ENCODE data around the gene PANK1.

PANK1 gene

GRCh38 chr10:89644967-89645741 is at the start of gene PANK1:
PANK1 (minus strand) TSS chr10:89645242; CDS start chr10:89644891, 351 bp downstream.
- DNase-seq, result peak; percentile 69

DNA sequence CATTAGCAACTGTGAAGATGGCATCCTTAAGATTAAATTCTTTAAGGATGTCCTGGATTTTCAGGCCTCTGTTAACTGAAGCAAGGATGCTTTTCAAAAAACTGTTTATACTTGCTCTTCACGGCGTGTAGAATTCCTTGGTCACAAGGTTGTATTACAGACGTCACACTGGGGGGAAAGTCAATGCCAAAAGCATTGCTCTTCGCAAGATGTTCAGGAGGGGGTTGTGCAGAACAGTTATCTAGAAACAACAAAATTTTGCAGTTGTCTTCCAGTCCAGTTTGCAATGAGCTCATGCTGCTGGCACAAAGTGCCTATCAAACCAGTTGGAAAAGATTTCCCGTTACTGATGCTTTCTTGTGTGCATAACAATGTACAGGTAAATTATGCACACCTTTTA is 48.1 kb upstream of the PANK1 start:
- no peak for DNase-seq

- no peak for DNase-seq
Measured at GRCh38 chr10:89692416-89692815, 47.4 kb upstream of the PANK1 start.

- no peak for DNase-seq
Measured at GRCh38 chr10:89690027-89690426, 45.0 kb upstream of the PANK1 start.

DNA sequence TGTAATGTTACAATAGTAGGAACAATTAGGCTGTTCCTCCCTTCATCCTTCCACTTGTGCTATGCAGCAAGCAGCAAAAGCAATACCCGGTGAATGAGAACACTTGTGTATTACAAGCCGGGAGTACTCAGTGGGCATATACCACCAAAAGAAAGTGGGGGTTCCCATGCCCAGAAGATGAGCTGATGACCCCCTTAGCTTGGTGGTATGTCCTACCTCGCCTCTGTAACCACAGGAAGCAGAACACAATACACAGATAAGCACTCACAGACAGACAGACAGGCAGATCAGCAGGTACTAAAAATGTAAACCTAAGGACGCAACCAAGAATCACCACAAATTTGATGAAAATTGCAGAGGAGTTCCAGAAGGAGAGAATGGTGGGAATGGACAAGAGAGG is 40.9 kb upstream of the PANK1 start:
- no peak for DNase-seq

DNA sequence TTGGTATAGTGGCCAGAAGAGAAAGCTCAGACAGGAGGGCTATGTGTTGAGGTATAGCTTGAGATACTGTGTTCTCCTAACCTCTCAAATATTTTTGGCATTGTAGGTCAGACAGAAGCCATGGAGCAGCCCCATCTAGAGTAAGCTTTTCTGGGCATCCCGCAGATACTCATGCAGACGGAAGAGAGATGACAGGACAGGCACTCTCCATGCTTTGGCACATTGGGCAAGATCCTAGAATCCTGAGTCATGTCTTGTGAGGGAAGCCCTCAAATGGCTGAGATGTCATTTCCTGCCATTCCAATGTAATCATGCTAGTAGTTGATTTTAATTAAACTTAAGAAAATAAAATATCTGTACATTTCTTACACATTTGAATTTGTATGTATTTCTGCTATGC is 39.6 kb upstream of the PANK1 start:
- no peak for DNase-seq

GRCh38 chr10:89683883-89684282 is 38.8 kb upstream of the PANK1 start:
- no peak for DNase-seq

GRCh38 chr10:89679986-89680385 is 34.9 kb upstream of the PANK1 start:
- no peak for DNase-seq

- no peak for DNase-seq
Measured at GRCh38 chr10:89677341-89677740, 32.3 kb upstream of the PANK1 start.

- DNase-seq, result no peak
Measured at GRCh38 chr10:89670926-89671325, 25.9 kb upstream of the PANK1 start.

- DNase-seq, result no peak
Measured at GRCh38 chr10:89669985-89670384, 24.9 kb upstream of the PANK1 start.

DNA sequence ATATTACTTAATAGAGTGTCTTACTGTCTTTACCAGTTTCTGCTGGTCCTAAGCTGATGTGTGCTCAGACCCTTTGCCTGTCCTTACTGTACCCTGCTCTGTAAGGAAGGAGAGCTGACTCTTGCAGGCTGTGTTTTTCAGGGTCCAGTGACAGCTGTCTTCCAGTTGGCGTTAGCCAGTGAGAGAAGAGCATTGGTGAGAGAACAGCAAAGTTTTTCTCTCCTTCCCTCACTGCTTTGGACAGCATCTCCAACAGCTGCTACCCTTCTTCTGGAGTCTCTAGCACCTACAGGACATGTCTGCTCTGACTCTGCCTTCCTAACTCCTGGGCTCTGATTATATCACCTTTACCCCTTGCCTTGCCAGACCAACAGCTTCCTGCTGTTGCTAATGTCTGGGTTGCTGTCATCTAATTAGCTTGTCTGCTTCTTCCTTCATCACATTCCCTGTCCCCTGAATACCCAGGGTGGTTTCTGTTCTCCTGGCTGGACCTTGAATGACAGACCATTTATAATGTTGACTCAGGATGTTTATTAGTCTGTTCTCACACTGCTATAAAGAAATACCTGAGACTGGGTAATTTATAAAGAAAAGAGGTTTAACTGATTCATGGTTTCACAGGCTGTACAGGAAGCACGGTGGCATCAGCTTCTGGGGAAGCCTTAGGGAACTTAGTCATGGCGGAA is 23.5 kb upstream of the PANK1 start:
- no peak for DNase-seq

GRCh38 chr10:89666138-89666537 is 21.1 kb upstream of the PANK1 start:
- no peak for DNase-seq

DNA sequence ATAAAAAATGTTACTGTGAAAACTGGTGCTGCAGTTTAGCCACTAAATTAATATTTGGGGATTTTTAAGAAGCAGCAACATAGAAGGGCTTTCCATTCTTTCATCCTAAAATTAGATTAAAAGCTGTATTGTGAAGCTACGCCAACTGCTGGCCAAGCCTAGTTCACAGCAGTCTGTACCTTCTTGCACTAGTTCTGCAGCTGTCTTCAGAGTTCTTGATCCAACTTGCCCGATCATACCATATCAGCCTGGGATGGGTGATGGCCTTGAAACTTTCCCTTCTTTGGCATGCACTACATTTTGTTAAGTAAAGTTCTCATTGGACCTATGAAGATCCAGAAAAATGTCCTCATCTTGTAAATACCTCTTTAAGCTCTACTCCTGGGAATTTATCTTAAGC is 20.3 kb upstream of the PANK1 start:
- no peak for DNase-seq

- DNase-seq, result no peak
Measured at GRCh38 chr10:89664203-89664602, 19.2 kb upstream of the PANK1 start.

- DNase-seq, result no peak
Measured at GRCh38 chr10:89663144-89663543, 18.1 kb upstream of the PANK1 start.

DNA sequence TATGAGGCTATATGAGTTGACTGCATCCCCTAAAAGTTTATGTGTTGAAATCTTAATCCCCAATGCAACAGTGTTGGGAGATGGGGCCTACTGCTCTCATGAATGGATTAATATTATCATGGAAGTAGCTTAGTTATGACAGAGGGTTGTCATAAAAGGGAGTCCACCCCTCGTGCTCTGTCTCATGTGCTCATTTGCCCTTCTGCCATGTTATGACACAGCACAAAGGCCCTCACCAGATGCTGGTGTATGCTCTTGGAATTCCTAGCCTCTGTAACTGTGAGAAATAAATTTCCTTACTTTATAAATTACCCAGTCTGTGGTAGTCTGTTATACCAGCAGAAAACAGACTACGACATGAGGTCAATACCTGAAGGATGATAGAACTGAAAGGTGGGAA is 17.6 kb upstream of the PANK1 start:
- DNase-seq, result no peak

DNA sequence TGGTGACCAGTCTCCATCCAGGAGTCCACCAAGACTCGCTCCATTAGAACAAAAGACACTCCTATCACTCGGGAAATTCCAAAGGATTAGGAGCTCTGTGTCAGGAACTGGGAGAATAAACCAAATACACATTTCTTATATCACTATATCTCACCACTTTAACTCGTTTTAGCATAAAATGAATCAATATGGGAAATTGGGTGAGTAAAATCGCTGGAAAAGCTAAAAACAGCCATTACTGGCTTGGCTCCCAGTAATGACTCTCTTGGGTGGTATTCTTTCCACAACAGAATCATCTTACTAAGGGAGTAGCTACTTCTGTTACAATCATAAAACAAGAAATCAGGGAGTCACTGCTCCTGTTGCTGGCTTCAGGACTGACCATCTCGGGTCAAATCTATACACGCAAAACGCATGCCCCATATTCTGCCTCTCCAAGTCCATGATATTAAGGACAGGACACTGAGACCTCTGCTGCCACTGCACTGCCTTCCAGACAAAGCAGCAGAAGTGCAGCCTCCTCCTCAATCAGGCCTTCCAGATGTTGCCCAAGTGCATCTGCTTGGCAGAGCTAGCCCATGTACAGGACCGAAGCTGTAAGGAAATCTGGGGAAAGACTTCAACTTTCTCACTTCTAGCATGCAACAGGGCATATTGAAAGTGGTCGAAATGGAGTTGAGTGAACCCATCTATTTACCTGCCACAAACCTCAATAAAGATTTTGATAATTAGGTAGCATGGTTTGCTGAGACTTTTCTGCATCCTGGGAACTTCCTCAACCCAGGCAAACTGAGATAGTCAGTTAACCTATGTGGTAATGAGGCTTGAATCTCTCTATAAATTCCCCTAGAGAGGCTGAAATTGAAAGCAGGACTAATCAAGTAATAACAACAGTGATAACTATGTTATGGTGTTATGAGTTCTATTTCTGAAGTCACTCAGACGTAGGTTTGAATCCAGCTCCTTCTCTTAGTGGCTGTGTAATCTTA is 14.4 kb upstream of the PANK1 start:
- DNase-seq, result no peak

DNA sequence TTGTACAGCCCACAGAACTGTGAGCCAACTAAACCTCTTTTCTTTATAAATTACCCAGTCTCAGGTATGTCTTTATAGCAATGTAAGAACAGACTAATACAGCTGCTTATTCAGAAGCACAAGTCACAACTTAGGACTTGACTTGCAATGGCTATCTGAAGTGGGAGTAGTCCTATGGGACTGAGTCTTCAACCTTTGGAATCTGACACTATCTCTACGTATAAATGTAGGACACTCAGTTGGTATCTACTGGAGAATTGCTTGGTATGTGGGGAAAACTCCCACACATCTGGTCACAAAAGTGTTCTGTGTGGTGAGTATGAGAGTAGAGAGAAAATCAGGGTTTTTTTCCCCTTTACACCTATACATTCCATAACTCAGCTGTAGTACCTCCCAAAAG is 12.3 kb upstream of the PANK1 start:
- no peak for DNase-seq

GRCh38 chr10:89655722-89656121 is 10.7 kb upstream of the PANK1 start:
- DNase-seq, result no peak

DNA sequence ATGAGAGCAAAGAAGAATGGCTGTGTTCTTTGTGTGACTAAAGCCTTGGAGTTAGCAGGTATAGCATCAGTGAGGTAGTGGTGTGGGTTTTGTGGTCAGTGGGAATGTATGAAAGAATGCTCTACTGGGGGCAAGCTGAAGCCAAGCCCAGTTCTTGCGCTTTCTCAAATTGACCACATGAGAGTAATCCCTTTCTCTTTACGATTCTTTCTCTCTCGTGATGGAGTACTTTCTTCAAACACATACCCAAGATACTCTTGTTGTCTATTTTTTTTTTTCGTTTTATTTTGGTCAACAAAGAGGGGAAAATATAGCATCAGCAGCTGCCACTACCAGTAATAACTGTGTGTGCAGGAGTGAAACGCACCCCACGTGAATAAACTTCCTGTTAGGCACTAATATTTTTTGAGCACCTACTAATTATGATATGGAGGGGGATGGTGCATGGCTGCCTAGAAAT is 8.4 kb upstream of the PANK1 start:
- no peak for DNase-seq

DNA sequence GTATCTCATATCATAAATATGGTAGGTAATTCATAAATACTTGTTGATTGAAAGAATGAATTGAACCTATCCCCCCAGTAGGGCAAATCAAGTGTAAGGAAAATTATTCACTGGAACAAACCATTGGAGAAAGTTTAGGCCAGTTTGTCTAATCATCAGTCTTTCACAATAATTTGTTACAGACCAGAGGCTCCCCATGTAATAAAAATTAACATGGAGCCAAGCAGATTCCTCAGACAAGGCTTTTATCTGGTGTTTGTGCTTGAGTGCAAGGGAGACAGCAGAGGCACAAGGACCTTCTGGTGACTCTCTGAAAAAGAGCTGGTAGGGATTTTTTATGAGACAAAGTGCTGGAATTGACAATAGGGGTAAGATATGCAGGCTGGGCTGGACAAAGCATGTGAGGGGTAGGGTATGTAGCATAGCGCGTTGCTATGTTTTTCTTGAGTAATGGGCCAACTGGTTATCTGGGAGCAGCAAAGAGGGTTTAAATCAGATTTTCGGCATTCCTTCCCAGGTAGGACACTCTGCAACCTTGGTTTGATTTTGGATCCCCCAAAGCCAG is 7.8 kb upstream of the PANK1 start:
- DNase-seq, result no peak
